ENCODE data around the gene PSTPIP2. TPM values are rescaled to one million over a fixed set of nuclear protein-coding genes. Genes with fewer than 3 reads are reported as not detected.

PSTPIP2 gene
- total and polyA plus RNA-seq, 2 of the 8 experiments (the other 6 are each of a cell fraction or from before 2014, with no cell fraction given) = 1.8 to 2.4 TPM

- H2AK5ac ChIP-seq (ENCODE audit: low read depth, low read length) = no peak overlapping the region
- no peaks in the 10 kb centered on the region for H3K4me1 ChIP-seq (replicated peaks in 1 of 4; ENCODE audit: control insufficient read depth in 3 of 4, insufficient read depth in 4 of 4, low read length in 3 of 4)
- no peak overlapping the region for H4K8ac ChIP-seq (ENCODE audit: extremely low read depth, insufficient read depth, low read length)
- no peak overlapping the region for H2BK5ac ChIP-seq (ENCODE audit: low read depth, low read length)
- FAIRE-seq (no peak), DNase-seq (ENCODE audit: low read depth in 1 of 2, low spot score in 2 of 2) (no peak)
- no peak overlapping the region for H2BK20ac ChIP-seq (ENCODE audit: low read length)
- 90% methylated on average over 3 of the region's 3 CpGs; no CpG with 5 or more reads in 1 of the 2 experiments for WGBS, 2 experiments (ENCODE audit: extremely low coverage in 1 of 2, insufficient coverage in 1 of 2, insufficient read length in 1 of 2, insufficient replicate concordance in 2 of 2, low coverage in 1 of 2, low lambda C conversion rate in 2 of 2, missing lambda C conversion rate in 1 of 2)
- no peaks in the 10 kb centered on the region for H3K9me3 ChIP-seq (ENCODE audit: insufficient read depth in 2 of 2, low read depth in 1 of 2, low read length in 1 of 2)
- no peaks in the 10 kb centered on the region for H3K23me2 ChIP-seq (ENCODE audit: low read depth, low read length)
- H3K23ac ChIP-seq (ENCODE audit: insufficient read length) = no peak overlapping the region
- no peaks in the 10 kb centered on the region for H4K20me1 ChIP-seq (replicated peaks in 1 of 2; ENCODE audit: control insufficient read depth in 1 of 2, insufficient read depth in 2 of 2, low read length in 2 of 2)
- H3K4me2 ChIP-seq (ENCODE audit: insufficient read depth in 1 of 2, low read depth in 2 of 2, low read length in 2 of 2) = no peak overlapping the region
- H3K14ac ChIP-seq (ENCODE audit: insufficient read length) = no peak overlapping the region
- no peak overlapping the region for H4K91ac ChIP-seq (replicated peaks; ENCODE audit: insufficient read length, low read length)
- H3K27me3 ChIP-seq (replicated peaks in 1 of 4; ENCODE audit: control insufficient read depth in 3 of 4, extremely low read depth in 1 of 4, insufficient read depth in 3 of 4, low read length in 3 of 4) = no peaks in the 10 kb centered on the region
- ChIA-PET CTCF (ENCODE audit: partially characterized antibody) (interaction anchor here (0.6 to 2.5 kb wide), 9 partner anchors 9 to 108 kb away, joined by 3 to 18 read pairs (median 4); partner anchors contain the start of gene PSTPIP2), POLR2A (ENCODE audit: partially characterized antibody) (interaction anchor here (1.0 to 1.4 kb wide), 2 partner anchors 8 to 9 kb away, joined by 3 read pairs; no protein-coding TSS in a partner anchor)
- H3K79me2 ChIP-seq (ENCODE audit: control insufficient read depth in 1 of 2, insufficient read depth in 2 of 2, low read length in 2 of 2) = no peaks in the 10 kb centered on the region
- H3K4ac ChIP-seq (replicated peaks; ENCODE audit: insufficient read length, low read depth, low read length) = no peak overlapping the region
- H3K36me3 ChIP-seq (ENCODE audit: control insufficient read depth in 2 of 4, insufficient read depth in 4 of 4, low read length in 3 of 4) = no peaks in the 10 kb centered on the region
- no peak overlapping the region for H2BK12ac ChIP-seq (ENCODE audit: low read depth, low read length)
- H3K18ac ChIP-seq (ENCODE audit: extremely low read depth, low read length) = no peak overlapping the region
- H3K27ac ChIP-seq (ENCODE audit: low read depth, low read length) = no peak overlapping the region
- no peak overlapping the region for H3K4me3 ChIP-seq (ENCODE audit: extremely low read depth in 1 of 4, insufficient read depth in 2 of 4, low read depth in 3 of 4, low read length in 4 of 4)
- H2BK120ac ChIP-seq (replicated peaks; ENCODE audit: low read depth, low read length) = no peak overlapping the region
- H2AFZ ChIP-seq (ENCODE audit: low read length) = no peak overlapping the region
- no peak overlapping the region for H4K5ac ChIP-seq (ENCODE audit: insufficient read length, low read depth, low read length)
- H3K56ac ChIP-seq (replicated peaks; ENCODE audit: insufficient read length, low read depth, low read length) = no peak overlapping the region
- H3K9ac ChIP-seq (replicated peaks in 1 of 4; ENCODE audit: extremely low read depth in 1 of 4, low read depth in 3 of 4, low read length in 3 of 4) = no peak overlapping the region
- no peak overlapping the region for H2BK15ac ChIP-seq (ENCODE audit: low read length)
- no peaks in the 10 kb centered on the region for H3K79me1 ChIP-seq (ENCODE audit: low read depth, low read length)
- TF ChIP-seq EP300 (IDR thresholded peaks at IDR 0.05; ENCODE audit: borderline replicate concordance in 1 of 2, low read depth in 2 of 2, low read length in 2 of 2) (no peak), CHD1 (IDR thresholded peaks at IDR 0.05; ENCODE audit: low read depth, low read length) (no peak), CREB1 (IDR thresholded peaks at IDR 0.05) (no peak), GABPA (IDR thresholded peaks at IDR 0.05; ENCODE audit: borderline replicate concordance, insufficient read depth, low read length) (no peak), EGR1 (IDR thresholded peaks at IDR 0.05; ENCODE audit: borderline replicate concordance, low read depth, low read length) (no peak), HDAC2 (IDR thresholded peaks at IDR 0.05; ENCODE audit: borderline replicate concordance in 1 of 2, low read depth in 2 of 2, low read length in 2 of 2) (no peak), BCL11A (IDR thresholded peaks at IDR 0.05; ENCODE audit: low read depth in 2 of 2, low read length in 2 of 2) (no peak), TCF12 (IDR thresholded peaks at IDR 0.05; ENCODE audit: low read depth, low read length) (no peak), KDM1A (IDR thresholded peaks at IDR 0.05; ENCODE audit: borderline replicate concordance, low read length) (no peak), SIRT6 (IDR thresholded peaks at IDR 0.05; ENCODE audit: low read length) (no peak), RBBP5 (IDR thresholded peaks at IDR 0.05; ENCODE audit: borderline replicate concordance, low read depth, low read length) (no peak), ATF3 (IDR thresholded peaks at IDR 0.05; ENCODE audit: insufficient read depth, low read depth, low read length) (no peak), JUN (IDR thresholded peaks at IDR 0.05; ENCODE audit: low read depth, low read length) (no peak), ASH2L (IDR thresholded peaks at IDR 0.05; ENCODE audit: low read length) (no peak)
Observed at GRCh38 chr18:46061387-46061786, 10.7 kb downstream of the PSTPIP2 start.
